GDM1 (cell line): ENCODE measurements around the gene PPP1R36.
A peak's percentile ranks its signal among the peaks of the same experiment; 100 is the strongest.
"Not testable (repeated sequence)": the region's sequence is repeated elsewhere in the genome, so short reads cannot be mapped to it uniquely, and the experiment has no call there.

Experiments
- DNase-seq: peaks from one replicate; lab custom pipeline; 2025; lab: John Stamatoyannopoulos, UW

The PPP1R36 gene

GRCh38 chr14:64549791-64550620 is at the start of gene PPP1R36:
PPP1R36 (plus strand) TSS chr14:64549961; CDS start chr14:64549998, 37 bp downstream.
- DNase-seq, result no peak

- no peak for DNase-seq
These were observed 49.7 kb upstream of the PPP1R36 start for GRCh38 chr14:64500088-64500487.

- DNase-seq, result no peak
These were observed 48.2 kb upstream of the PPP1R36 start for GRCh38 chr14:64501411-64502171.

- DNase-seq, result no peak
These were observed 47.3 kb upstream of the PPP1R36 start for GRCh38 chr14:64502456-64502855.

- no peak for DNase-seq
These were observed 46.8 kb upstream of the PPP1R36 start for GRCh38 chr14:64502887-64503433.

- peak; percentile 92 for DNase-seq
These were observed 46.1 kb upstream of the PPP1R36 start, which contains the start of gene ZBTB25 for GRCh38 chr14:64503434-64504309. ZBTB25 (minus strand) TSS chr14:64503838; CDS start chr14:64490533, 13,305 bp downstream.

- DNase-seq, result peak; percentile 75
These were observed 45.4 kb upstream of the PPP1R36 start, which contains the start of gene ZBTB1 for GRCh38 chr14:64504310-64504896. ZBTB1 (plus strand) TSS chr14:64504770; CDS start chr14:64521505, 16,735 bp downstream.

GRCh38 chr14:64504897-64505794 is 44.6 kb upstream of the PPP1R36 start:
- peak; percentile 78 for DNase-seq

GRCh38 chr14:64506721-64507120 is 43.0 kb upstream of the PPP1R36 start:
- DNase-seq, result no peak

- no peak for DNase-seq
These were observed 42.2 kb upstream of the PPP1R36 start for GRCh38 chr14:64507376-64508156.

- no peak for DNase-seq
These were observed 41.5 kb upstream of the PPP1R36 start for GRCh38 chr14:64508215-64508776.

GRCh38 chr14:64509036-64509435 is 40.7 kb upstream of the PPP1R36 start:
- DNase-seq, result no peak

GRCh38 chr14:64510825-64511671 is 38.7 kb upstream of the PPP1R36 start:
- DNase-seq, result peak; percentile 53

- DNase-seq, result no peak
These were observed 36.5 kb upstream of the PPP1R36 start for GRCh38 chr14:64513271-64513670.

- DNase-seq, result no peak
These were observed 34.7 kb upstream of the PPP1R36 start for GRCh38 chr14:64515053-64515452.

- DNase-seq, result no peak
These were observed 32.8 kb upstream of the PPP1R36 start for GRCh38 chr14:64516969-64517368.

GRCh38 chr14:64517667-64518066 is 32.1 kb upstream of the PPP1R36 start:
- DNase-seq, result not testable (repeated sequence)

GRCh38 chr14:64518229-64518628 is 31.5 kb upstream of the PPP1R36 start:
- no peak for DNase-seq
